Astrocyte (in vitro differentiated cells and primary cell): ENCODE data around the gene FUT4. TPM values are rescaled to one million over a fixed set of nuclear protein-coding genes. Genes with fewer than 3 reads are reported as not detected.

Source experiments
- DNase-seq: peaks from one replicate; pipeline ENCODE4 v3.0.0-alpha.2; 2010; ENCODE audit warnings: low read depth
- FAIRE-seq: peaks from 2 replicates; lab custom pipeline; 2011; peaks lifted over from hg19 to GRCh38; lab: Jason Lieb, UNC
- H2AFZ ChIP-seq: 2 replicates; pipeline ENCODE4 v1.6.0; 2012; ENCODE audit warnings: low read depth, low read length, inconsistent platforms
- H3K27ac ChIP-seq: 2 replicates; pipeline ENCODE4 v1.5.1; 2011; ENCODE audit warnings: low read depth, low read length, inconsistent platforms
- H3K27me3 ChIP-seq: 2 replicates; pipeline ENCODE4 v1.6.0; 2011; ENCODE audit warnings: low read length, inconsistent platforms; ENCODE audit not compliant: insufficient read depth
- H3K36me3 ChIP-seq: 2 replicates; pipeline ENCODE4 v1.5.1; 2011; ENCODE audit warnings: low read length, inconsistent platforms; ENCODE audit not compliant: insufficient read depth
- H3K4me1 ChIP-seq: 2 replicates; pipeline ENCODE4 v1.5.1; 2011; ENCODE audit warnings: low read length, inconsistent platforms; ENCODE audit not compliant: insufficient read depth
- H3K4me2 ChIP-seq: 2 replicates; pipeline ENCODE4 v1.6.0; 2012; ENCODE audit warnings: low read length, inconsistent platforms
- H3K4me3 ChIP-seq: 2 replicates; pipeline ENCODE4 v1.5.1; 2011; ENCODE audit warnings: low read depth, mild to moderate bottlenecking, low read length, inconsistent platforms; ENCODE audit not compliant: insufficient read depth
- H3K79me2 ChIP-seq: 2 replicates; pipeline ENCODE4 v1.6.0; 2012; ENCODE audit warnings: mild to moderate bottlenecking, low read length, inconsistent platforms; ENCODE audit not compliant: insufficient read depth
- H3K9ac ChIP-seq: 2 replicates; pipeline ENCODE4 v1.6.0; 2012; ENCODE audit warnings: mild to moderate bottlenecking, low read length, inconsistent platforms
- H3K9me3 ChIP-seq: 2 replicates; pipeline ENCODE4 v1.5.1; 2012; ENCODE audit warnings: low read depth, mild to moderate bottlenecking, low read length, inconsistent platforms; ENCODE audit not compliant: insufficient read depth
- H4K20me1 ChIP-seq: 2 replicates; pipeline ENCODE4 v1.6.0; 2012; ENCODE audit warnings: low read length, inconsistent platforms; ENCODE audit not compliant: insufficient read depth
- H3K27ac Mint-ChIP-seq: one replicate; pipeline ENCODE4 v1.8.0; 2021; ENCODE audit warnings: mild to moderate bottlenecking, mixed read lengths; ENCODE audit not compliant: unreplicated experiment
- H3K27me3 Mint-ChIP-seq: one replicate; pipeline ENCODE4 v1.8.0; 2021; ENCODE audit warnings: low read depth, mixed read lengths; ENCODE audit not compliant: unreplicated experiment
- H3K36me3 Mint-ChIP-seq: one replicate; pipeline ENCODE4 v1.8.0; 2021; ENCODE audit warnings: low read depth, mixed read lengths; ENCODE audit not compliant: unreplicated experiment
- H3K4me1 Mint-ChIP-seq: one replicate; pipeline ENCODE4 v1.8.0; 2021; ENCODE audit warnings: low read depth, mixed read lengths; ENCODE audit not compliant: unreplicated experiment
- H3K4me3 Mint-ChIP-seq: one replicate; pipeline ENCODE4 v1.8.0; 2021; ENCODE audit warnings: mild to moderate bottlenecking, moderate library complexity, mixed read lengths; ENCODE audit not compliant: unreplicated experiment
- H3K9me3 Mint-ChIP-seq: one replicate; pipeline ENCODE4 v1.8.0; 2021; ENCODE audit warnings: mild to moderate bottlenecking, mixed read lengths; ENCODE audit not compliant: unreplicated experiment
- EZH2 ChIP-seq: IDR thresholded peaks from 2 replicates; pipeline ENCODE4 v1.6.1; 2012; ENCODE audit warnings: mild to moderate bottlenecking, low read length, inconsistent platforms; ENCODE audit not compliant: insufficient read depth
- total RNA-seq: library from RNA; stranded (reverse); gene quantifications from 2 replicates; pipeline ENCODE4 v1.2.1, GENCODE V29; 2021
- TF ChIP-seq, protein P1 (sequence below): IDR thresholded peaks from 2 replicates; pipeline ENCODE4 v1.5.1; 2011; ENCODE audit warnings: low read depth, mild to moderate bottlenecking, inconsistent platforms, low read length, moderate library complexity; ENCODE audit not compliant: insufficient read depth

Gene FUT4
- total RNA-seq, 1 donor from 2014 or later, result 3.5 TPM

DNA sequence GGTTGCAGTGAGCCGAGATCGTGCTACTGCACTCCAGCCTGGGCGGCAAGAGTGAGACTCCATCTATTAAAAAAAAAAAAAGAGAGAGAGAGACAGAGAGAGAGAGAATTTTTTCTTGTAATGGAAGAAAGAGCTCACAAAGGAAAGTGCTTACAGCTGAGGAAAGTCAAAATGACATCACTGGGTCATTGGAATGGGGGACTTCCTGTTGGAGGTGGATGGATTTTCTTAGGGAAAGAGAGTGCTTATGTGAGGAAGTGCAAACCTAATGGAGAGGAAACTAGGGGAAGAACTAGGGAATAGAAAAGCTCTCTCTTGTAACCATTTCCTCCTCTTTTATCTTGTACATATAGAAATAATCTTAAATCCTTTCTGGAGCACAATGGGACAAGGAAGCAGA lies 17.1 kb downstream of the FUT4 start:
- Mint-ChIP-seq H3K4me3 (no peak overlapping the region), H3K27ac (peak overlapping the region; percentile 62), H3K4me1 (peaks cover 35% of the 10 kb centered on the region), H3K36me3 (no peaks in the 10 kb centered on the region), H3K27me3 (no peaks in the 10 kb centered on the region), H3K9me3 (no peaks in the 10 kb centered on the region)
- Histone ChIP-seq H3K9me3 (no peaks in the 10 kb centered on the region), H3K36me3 (no peaks in the 10 kb centered on the region), H3K4me3 (no peak overlapping the region), H4K20me1 (no peaks in the 10 kb centered on the region), H3K79me2 (no peaks in the 10 kb centered on the region), H3K27ac (no peak overlapping the region), H3K27me3 (no peaks in the 10 kb centered on the region), H3K9ac (no peak overlapping the region), H3K4me2 (no peak overlapping the region), H3K4me1 (peaks cover 21% of the 10 kb centered on the region), H2AFZ (no peak overlapping the region)
- DNase-seq, result no peak
- TF ChIP-seq, protein P1, sequence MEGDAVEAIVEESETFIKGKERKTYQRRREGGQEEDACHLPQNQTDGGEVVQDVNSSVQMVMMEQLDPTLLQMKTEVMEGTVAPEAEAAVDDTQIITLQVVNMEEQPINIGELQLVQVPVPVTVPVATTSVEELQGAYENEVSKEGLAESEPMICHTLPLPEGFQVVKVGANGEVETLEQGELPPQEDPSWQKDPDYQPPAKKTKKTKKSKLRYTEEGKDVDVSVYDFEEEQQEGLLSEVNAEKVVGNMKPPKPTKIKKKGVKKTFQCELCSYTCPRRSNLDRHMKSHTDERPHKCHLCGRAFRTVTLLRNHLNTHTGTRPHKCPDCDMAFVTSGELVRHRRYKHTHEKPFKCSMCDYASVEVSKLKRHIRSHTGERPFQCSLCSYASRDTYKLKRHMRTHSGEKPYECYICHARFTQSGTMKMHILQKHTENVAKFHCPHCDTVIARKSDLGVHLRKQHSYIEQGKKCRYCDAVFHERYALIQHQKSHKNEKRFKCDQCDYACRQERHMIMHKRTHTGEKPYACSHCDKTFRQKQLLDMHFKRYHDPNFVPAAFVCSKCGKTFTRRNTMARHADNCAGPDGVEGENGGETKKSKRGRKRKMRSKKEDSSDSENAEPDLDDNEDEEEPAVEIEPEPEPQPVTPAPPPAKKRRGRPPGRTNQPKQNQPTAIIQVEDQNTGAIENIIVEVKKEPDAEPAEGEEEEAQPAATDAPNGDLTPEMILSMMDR, result no peak
- no peak for TF ChIP-seq EZH2
- no peak for FAIRE-seq

DNA sequence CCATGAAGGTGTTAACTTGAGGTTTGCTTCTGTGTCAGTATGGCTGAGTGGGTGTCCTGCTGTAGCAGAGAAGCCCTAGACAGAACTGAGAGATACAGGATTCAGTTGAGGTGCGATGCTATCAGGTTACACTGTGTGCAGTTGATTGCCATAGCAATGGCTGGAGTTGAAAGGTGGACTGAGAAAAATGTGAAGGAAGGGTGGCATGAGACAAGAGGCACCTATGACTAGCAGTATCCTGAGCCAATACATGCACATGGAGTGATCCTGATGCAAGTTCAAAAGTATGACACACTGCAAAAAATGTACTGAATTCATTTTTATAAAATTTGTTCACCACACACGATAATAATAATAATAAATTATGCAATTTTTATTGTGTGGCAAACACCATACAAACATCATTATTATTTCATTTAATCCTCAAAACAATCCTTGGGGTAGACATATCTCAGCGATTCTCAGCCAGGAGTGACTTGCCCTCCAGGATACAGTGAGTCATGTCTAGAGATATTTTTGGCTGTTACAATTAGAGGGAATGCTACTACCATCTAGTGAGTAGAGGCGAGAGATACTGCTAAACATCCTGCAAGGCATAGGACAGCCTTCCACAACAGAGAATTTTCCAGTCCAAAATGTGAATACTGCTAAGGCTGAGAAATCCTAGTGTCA lies 19.6 kb downstream of the FUT4 start:
- peak overlapping the region; percentile 87 for H3K27ac Mint-ChIP-seq
- H3K79me2 ChIP-seq, result no peaks in the 10 kb centered on the region
- no peaks in the 10 kb centered on the region for H4K20me1 ChIP-seq

More for the DNA sequence above, 19.6 kb downstream of the FUT4 start:
- Mint-ChIP-seq H3K9me3 (no peaks in the 10 kb centered on the region), H3K4me3 (no peak overlapping the region), H3K36me3 (no peaks in the 10 kb centered on the region), H3K4me1 (peaks cover 30% of the 10 kb centered on the region), H3K27me3 (no peaks in the 10 kb centered on the region)
- TF ChIP-seq, protein P1, result peak; percentile 34
- no peak for TF ChIP-seq EZH2
- FAIRE-seq (peak; percentile 98), DNase-seq (peak; percentile 66)
- Histone ChIP-seq H3K36me3 (no peaks in the 10 kb centered on the region), H3K9ac (peak overlapping the region; percentile 41), H3K27ac (peak overlapping the region; percentile 32), H3K4me1 (peaks cover 15% of the 10 kb centered on the region), H3K4me2 (peak overlapping the region; percentile 40), H2AFZ (no peak overlapping the region), H3K9me3 (no peaks in the 10 kb centered on the region), H3K4me3 (no peak overlapping the region), H3K27me3 (no peaks in the 10 kb centered on the region)
